IMR-90 (cell line): ENCODE results near the gene BBS12.

Source experiments
- BHLHE40 ChIP-seq: fragments of 150-350 bp; IDR thresholded peaks from 2 replicates; pipeline ENCODE4 v1.6.1; 2016; ENCODE audit warnings: mild to moderate bottlenecking, low read depth, low read length
- TF ChIP-seq, protein P1 (sequence below): conservative IDR thresholded peaks from 2 replicates; pipeline ENCODE4 v1.5.1; 2012; ENCODE audit warnings: mild to moderate bottlenecking, low read depth, low read length, improper control_type of control experiment

DNA sequence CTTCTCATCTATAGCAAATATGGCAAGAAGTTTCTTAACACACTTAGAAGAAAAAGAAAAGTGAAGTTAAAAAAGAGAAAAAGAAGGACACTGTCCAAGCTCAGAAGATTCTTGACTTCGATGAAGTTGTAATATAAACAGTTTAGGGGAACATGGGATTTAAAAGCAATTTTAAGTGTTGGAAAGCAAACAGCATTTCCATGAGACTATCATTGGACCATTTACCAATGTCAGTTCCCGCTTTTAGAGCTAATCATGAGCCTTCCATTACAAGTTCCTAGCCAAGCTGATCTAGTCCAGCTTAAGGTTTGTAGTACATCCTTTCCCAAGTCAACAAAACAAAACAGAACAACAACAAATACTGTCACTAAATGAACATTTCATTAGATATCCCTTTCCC lies 49.0 kb downstream of the BBS12 start:
- TF ChIP-seq, protein P1, sequence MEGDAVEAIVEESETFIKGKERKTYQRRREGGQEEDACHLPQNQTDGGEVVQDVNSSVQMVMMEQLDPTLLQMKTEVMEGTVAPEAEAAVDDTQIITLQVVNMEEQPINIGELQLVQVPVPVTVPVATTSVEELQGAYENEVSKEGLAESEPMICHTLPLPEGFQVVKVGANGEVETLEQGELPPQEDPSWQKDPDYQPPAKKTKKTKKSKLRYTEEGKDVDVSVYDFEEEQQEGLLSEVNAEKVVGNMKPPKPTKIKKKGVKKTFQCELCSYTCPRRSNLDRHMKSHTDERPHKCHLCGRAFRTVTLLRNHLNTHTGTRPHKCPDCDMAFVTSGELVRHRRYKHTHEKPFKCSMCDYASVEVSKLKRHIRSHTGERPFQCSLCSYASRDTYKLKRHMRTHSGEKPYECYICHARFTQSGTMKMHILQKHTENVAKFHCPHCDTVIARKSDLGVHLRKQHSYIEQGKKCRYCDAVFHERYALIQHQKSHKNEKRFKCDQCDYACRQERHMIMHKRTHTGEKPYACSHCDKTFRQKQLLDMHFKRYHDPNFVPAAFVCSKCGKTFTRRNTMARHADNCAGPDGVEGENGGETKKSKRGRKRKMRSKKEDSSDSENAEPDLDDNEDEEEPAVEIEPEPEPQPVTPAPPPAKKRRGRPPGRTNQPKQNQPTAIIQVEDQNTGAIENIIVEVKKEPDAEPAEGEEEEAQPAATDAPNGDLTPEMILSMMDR: no peak
- no peak for TF ChIP-seq BHLHE40
